Tibial nerve (tissue), 4 donors: ENCODE data around the gene SORCS2.

Source experiments
- EP300 ChIP-seq, 2 donors: sonication (generic); formaldehyde crosslinking; IDR thresholded peaks; one replicate each; pipeline ENCODE4 v1.6.1; 2017; ENCODE audit warnings: antibody characterized with exemption in 2 of 2, mild to moderate bottlenecking in 1 of 2
- POLR2A ChIP-seq, 2 donors: fragments of 450-650 bp; IDR thresholded peaks; one replicate each; pipeline ENCODE4 v1.6.1; 2017; ENCODE audit warnings: antibody characterized with exemption in 2 of 2, mild to moderate bottlenecking in 2 of 2, moderate library complexity in 2 of 2
- TF ChIP-seq, protein P1 (sequence below), 5 experiments: fragments of 200-600 bp in 3 of 5; fragments of 450-650 bp in 2 of 5; sonication (generic) in 3 of 5; IDR thresholded peaks; one replicate each; pipeline ENCODE4 v1.5.1; 2016 to 2019; ENCODE audit warnings: antibody characterized with exemption in 5 of 5, mild to moderate bottlenecking in 3 of 5, moderate library complexity in 2 of 5

- TF ChIP-seq, protein P1, sequence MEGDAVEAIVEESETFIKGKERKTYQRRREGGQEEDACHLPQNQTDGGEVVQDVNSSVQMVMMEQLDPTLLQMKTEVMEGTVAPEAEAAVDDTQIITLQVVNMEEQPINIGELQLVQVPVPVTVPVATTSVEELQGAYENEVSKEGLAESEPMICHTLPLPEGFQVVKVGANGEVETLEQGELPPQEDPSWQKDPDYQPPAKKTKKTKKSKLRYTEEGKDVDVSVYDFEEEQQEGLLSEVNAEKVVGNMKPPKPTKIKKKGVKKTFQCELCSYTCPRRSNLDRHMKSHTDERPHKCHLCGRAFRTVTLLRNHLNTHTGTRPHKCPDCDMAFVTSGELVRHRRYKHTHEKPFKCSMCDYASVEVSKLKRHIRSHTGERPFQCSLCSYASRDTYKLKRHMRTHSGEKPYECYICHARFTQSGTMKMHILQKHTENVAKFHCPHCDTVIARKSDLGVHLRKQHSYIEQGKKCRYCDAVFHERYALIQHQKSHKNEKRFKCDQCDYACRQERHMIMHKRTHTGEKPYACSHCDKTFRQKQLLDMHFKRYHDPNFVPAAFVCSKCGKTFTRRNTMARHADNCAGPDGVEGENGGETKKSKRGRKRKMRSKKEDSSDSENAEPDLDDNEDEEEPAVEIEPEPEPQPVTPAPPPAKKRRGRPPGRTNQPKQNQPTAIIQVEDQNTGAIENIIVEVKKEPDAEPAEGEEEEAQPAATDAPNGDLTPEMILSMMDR (IDR thresholded peaks at IDR 0.05) = no peak
- TF ChIP-seq POLR2A (IDR thresholded peaks at IDR 0.05) = no peak
- TF ChIP-seq EP300 (IDR thresholded peaks at IDR 0.05) = no peak
Observed at GRCh38 chr4:7750523-7750922, 558.2 kb downstream of the SORCS2 start.
